AG04450 (cell line): ENCODE results near the gene ALS2. TPM values are rescaled to one million over a fixed set of nuclear protein-coding genes. Genes with fewer than 3 reads are reported as not detected.

Experiments used
- CTCF ChIA-PET: fragments of 300-600, 350-600 bp; formaldehyde crosslinking; extraction: SDS; loops from one replicate; lab custom pipeline; 2022; ENCODE audit warnings: antibody characterized with exemption, inconsistent platforms; lab: Charles Lee
- POLR2A ChIA-PET: fragments of 350-600 bp; formaldehyde crosslinking; extraction: SDS; loops from one replicate; lab custom pipeline; 2021; ENCODE audit warnings: antibody characterized with exemption, inconsistent platforms; lab: Yijun Ruan, JAX
- DNase-seq: peaks from one replicate; pipeline ENCODE4 v3.0.0-alpha.2; 2011; ENCODE audit warnings: low read depth, low spot score
- H3K27ac ChIP-seq: one replicate; pipeline ENCODE4 v1.5.1; 2012; ENCODE audit warnings: low read depth, low read length, control low read depth
- H3K27me3 ChIP-seq: one replicate; pipeline ENCODE4 v1.6.0; 2012; ENCODE audit warnings: low read length; ENCODE audit not compliant: control insufficient read depth, insufficient read depth
- H3K4me3 ChIP-seq: 2 replicates; pipeline ENCODE4 v1.5.1; 2011; ENCODE audit warnings: mild to moderate bottlenecking, low read depth, low read length, control low read depth
- H3K9me3 ChIP-seq: 2 replicates; pipeline ENCODE4 v1.5.1; 2012; ENCODE audit warnings: low read length; ENCODE audit not compliant: control insufficient read depth, insufficient read depth
- CTCF ChIP-seq: IDR thresholded peaks from 2 replicates; pipeline ENCODE4 v1.5.1; 2011; ENCODE audit warnings: low read depth, low read length, control low read depth, inconsistent platforms
- polyA plus RNA-seq: library from polyadenylated mRNA; depleted of rRNA; stranded (reverse); fragments of >200 nt; gene quantifications from 2 replicates; pipeline ENCODE4 v1.2.3, GENCODE V29; 2011

The ALS2 gene
- polyA plus RNA-seq, 1 experiment = 21.9 TPM

DNA sequence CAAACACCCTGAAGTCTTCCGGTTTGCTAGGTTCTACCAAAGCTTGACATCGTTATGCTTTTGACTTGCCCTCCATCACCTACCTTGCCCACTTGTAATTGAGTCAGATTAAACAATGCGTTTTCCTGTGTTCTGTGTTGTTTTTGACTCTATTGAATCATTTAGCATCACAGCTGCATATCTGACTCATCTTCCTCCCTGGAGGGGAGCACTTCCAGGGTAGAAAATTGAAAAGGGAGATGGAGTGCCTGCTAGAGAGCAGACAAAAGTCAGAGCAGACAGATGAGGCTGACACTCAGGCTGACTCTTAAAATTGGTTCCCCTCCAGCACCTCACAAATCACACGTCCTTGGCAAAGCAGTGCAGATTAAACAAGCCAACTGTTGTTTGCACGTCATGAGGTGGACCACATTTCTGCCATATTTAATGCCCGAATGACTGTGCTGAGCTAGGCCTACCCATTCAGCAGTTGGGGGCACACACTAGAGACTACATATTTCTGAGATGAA lies 84.5 kb downstream of the ALS2 start:
- Histone ChIP-seq H3K27me3 (no peaks in the 10 kb centered on the region), H3K9me3 (no peaks in the 10 kb centered on the region), H3K4me3 (no peak overlapping the region), H3K27ac (peak overlapping the region; percentile 33)
- ChIA-PET CTCF (no interaction called here), POLR2A (interaction anchor here (0.5 to 1.9 kb wide), 3 partner anchors 42 to 711 kb away, joined by 3 to 4 read pairs (median 3); partner anchors contain the start of gene ALS2)
- TF ChIP-seq CTCF = no peak
- peak; percentile 85 for DNase-seq

- TF ChIP-seq CTCF = no peak
- H3K9me3 ChIP-seq = no peaks in the 10 kb centered on the region
- DNase-seq = no peak
- H3K27ac ChIP-seq = no peak overlapping the region
- ChIA-PET CTCF (interaction anchor here (0.5 kb wide), 1 partner anchor 19 kb away, joined by 4 read pairs; no protein-coding TSS in a partner anchor), POLR2A (no interaction called here)
- no peak overlapping the region for H3K4me3 ChIP-seq
- H3K27me3 ChIP-seq = no peaks in the 10 kb centered on the region
Measured at GRCh38 chr2:201685156-201685555, 95.6 kb downstream of the ALS2 start.

DNA sequence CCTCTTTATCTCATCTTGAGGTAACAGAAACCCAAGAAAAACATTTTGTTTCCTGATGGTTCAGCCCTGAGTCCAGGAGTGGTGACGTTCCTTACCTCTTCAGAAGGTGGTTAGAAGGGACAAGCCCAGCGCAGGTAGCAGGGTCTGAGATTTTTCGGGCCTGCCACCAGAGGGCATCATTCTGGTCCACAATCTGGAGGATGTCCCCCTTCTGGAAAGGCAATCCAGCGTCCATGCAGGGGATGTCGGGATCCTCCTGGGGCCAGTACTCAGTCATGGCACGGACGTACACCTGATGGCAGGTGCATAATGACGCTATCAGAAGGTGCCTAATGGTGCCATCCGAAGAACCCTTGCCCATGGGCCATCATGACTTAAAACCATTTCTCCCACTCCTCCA lies 100.0 kb downstream of the ALS2 start:
- ChIA-PET CTCF (no interaction called here), POLR2A (no interaction called here)
- no peak for DNase-seq
- H3K9me3 ChIP-seq = no peaks in the 10 kb centered on the region
- H3K27me3 ChIP-seq = no peaks in the 10 kb centered on the region
- no peak overlapping the region for H3K4me3 ChIP-seq
- no peak overlapping the region for H3K27ac ChIP-seq
- TF ChIP-seq CTCF = peak; percentile 36

DNA sequence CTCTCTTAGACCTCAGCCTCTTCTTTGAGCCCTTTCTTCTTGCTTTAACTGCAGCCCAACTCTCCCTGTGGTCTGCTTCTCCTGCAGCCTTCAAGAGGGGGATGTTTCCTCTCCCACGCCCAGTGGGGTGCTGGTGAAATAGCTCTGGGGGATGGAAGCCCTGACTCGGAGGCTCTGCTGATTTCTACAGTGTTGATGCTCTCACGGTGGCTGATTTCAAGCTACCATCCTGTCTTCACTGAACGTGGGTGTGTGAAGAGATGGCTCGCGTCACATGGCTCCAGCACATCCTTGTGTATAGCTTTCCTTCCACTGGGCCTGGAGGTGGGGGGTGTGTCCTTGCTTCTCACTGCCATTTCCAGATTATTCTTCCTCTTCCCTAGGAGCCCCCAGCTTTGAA lies 102.3 kb downstream of the ALS2 start:
- ChIA-PET CTCF (no interaction called here), POLR2A (no interaction called here)
- Histone ChIP-seq H3K9me3 (no peaks in the 10 kb centered on the region), H3K4me3 (no peak overlapping the region), H3K27me3 (no peaks in the 10 kb centered on the region), H3K27ac (no peak overlapping the region)
- TF ChIP-seq CTCF = no peak
- DNase-seq = no peak

- ChIA-PET CTCF (no interaction called here), POLR2A (no interaction called here)
- no peak overlapping the region for H3K4me3 ChIP-seq
- H3K27ac ChIP-seq = no peak overlapping the region
- no peaks in the 10 kb centered on the region; the same call in 1 of the 2 replicates for H3K9me3 ChIP-seq
- no peak for DNase-seq
- no peak for TF ChIP-seq CTCF
- no peaks in the 10 kb centered on the region for H3K27me3 ChIP-seq
Measured at GRCh38 chr2:201675454-201675853, 105.3 kb downstream of the ALS2 start.
